MM.1S (cell line): ENCODE measurements around the gene THG1L.

Source experiments
- DNase-seq: peaks from one replicate; pipeline ENCODE4 v3.0.0-alpha.2; 2015
- H2AFZ ChIP-seq: fragments of 300-600 bp; sonication (generic); 2 replicates; pipeline ENCODE4 v1.6.0; 2016; ENCODE audit warnings: antibody characterized with exemption, low read length
- H3F3A ChIP-seq: fragments of 300-600 bp; sonication (generic); 2 replicates; pipeline ENCODE4 v1.6.1; 2016; ENCODE audit warnings: mild to moderate bottlenecking, antibody characterized with exemption, low read length, moderate library complexity, mixed read lengths; ENCODE audit not compliant: insufficient read depth
- H3K27ac ChIP-seq: fragments of 300-600 bp; sonication (generic); 2 replicates; pipeline ENCODE4 v1.5.1; 2016; ENCODE audit warnings: mild to moderate bottlenecking, low read length
- H3K27me3 ChIP-seq: fragments of 300-600 bp; sonication (generic); replicated peaks from 2 replicates; pipeline ENCODE4 v1.6.0; 2016; ENCODE audit warnings: low read length; ENCODE audit not compliant: insufficient read depth
- H3K36me3 ChIP-seq: fragments of 300-600 bp; sonication (generic); replicated peaks from 2 replicates; pipeline ENCODE4 v1.6.1; 2016; ENCODE audit warnings: mild to moderate bottlenecking, low read length, mixed read lengths; ENCODE audit not compliant: insufficient read depth
- H3K4me1 ChIP-seq: fragments of 300-600 bp; sonication (generic); 2 replicates; pipeline ENCODE4 v1.6.1; 2016; ENCODE audit warnings: low read length, mixed read lengths
- H3K4me2 ChIP-seq: fragments of 300-600 bp; sonication (generic); 2 replicates; pipeline ENCODE4 v1.6.0; 2016; ENCODE audit warnings: low read depth, low read length
- H3K4me3 ChIP-seq: fragments of 300-600 bp; sonication (generic); 2 replicates; pipeline ENCODE4 v1.5.1; 2016; ENCODE audit warnings: low read length, mixed read lengths
- H3K79me2 ChIP-seq: fragments of 300-600 bp; sonication (generic); 2 replicates; pipeline ENCODE4 v1.6.1; 2016; ENCODE audit warnings: mixed run types, low read length, mixed read lengths
- H3K9ac ChIP-seq: fragments of 300-600 bp; sonication (generic); 2 replicates; pipeline ENCODE4 v1.6.1; 2016; ENCODE audit warnings: low read length, mixed read lengths
- H3K9me2 ChIP-seq: fragments of 300-600 bp; sonication (generic); replicated peaks from 2 replicates; pipeline ENCODE4 v1.6.1; 2016; ENCODE audit warnings: mild to moderate bottlenecking, low read length, mixed read lengths; ENCODE audit not compliant: insufficient read depth
- H3K9me3 ChIP-seq: fragments of 300-600 bp; sonication (generic); replicated peaks from 2 replicates; pipeline ENCODE4 v1.6.1; 2016; ENCODE audit warnings: mild to moderate bottlenecking, low read length, mixed read lengths; ENCODE audit not compliant: insufficient read depth
- H4K20me1 ChIP-seq: fragments of 300-600 bp; sonication (generic); 2 replicates; pipeline ENCODE4 v1.6.1; 2016; ENCODE audit warnings: mild to moderate bottlenecking, low read length, moderate library complexity, mixed read lengths; ENCODE audit not compliant: insufficient read depth
- EZH2 ChIP-seq: fragments of 300-600 bp; sonication (generic); optimal IDR thresholded peaks from 2 replicates; pipeline ENCODE3; 2017; ENCODE audit warnings: low read depth, mild to moderate bottlenecking, antibody characterized with exemption, low read length, mixed read lengths
- EZH2phosphoT487 ChIP-seq: fragments of 300-600 bp; sonication (generic); IDR thresholded peaks from 2 replicates; pipeline ENCODE4 v1.6.1; 2018; ENCODE audit warnings: antibody characterized with exemption, low read length
- TF ChIP-seq, protein P1 (sequence below): fragments of 300-600 bp; sonication (generic); IDR thresholded peaks from 2 replicates; pipeline ENCODE4 v1.5.1; 2016; ENCODE audit warnings: antibody characterized with exemption, low read length, mixed read lengths

The THG1L gene

DNA sequence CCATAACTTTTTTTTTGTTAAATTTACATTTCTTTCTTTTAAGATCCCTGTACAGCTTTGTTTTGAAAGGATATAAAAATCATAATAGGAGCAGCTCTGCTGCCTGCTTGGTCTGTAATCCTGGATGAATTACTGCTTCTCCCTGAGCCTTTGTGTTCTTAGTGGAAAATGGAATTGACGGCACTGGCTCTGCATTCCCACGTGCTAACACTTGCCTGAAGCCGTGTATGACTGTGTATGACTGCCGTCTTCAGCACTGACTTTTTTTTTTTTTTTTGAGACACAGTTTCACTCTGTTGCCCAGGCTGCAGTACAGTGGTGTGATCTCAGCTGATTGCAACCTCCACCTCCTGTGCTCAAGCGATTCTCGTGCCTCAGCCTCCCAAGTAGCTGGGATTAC lies 4.8 kb downstream of the THG1L start:
- Histone ChIP-seq H3K79me2 (no peaks in the 10 kb centered on the region), H3K9me3 (no peaks in the 10 kb centered on the region), H3K4me1 (no peaks in the 10 kb centered on the region), H3K4me3 (no peak overlapping the region), H3F3A (no peaks in the 10 kb centered on the region), H4K20me1 (no peaks in the 10 kb centered on the region), H3K9me2 (no peaks in the 10 kb centered on the region), H3K4me2 (no peak overlapping the region), H3K36me3 (no peaks in the 10 kb centered on the region; the same call in 1 of the 2 replicates), H3K9ac (no peak overlapping the region), H3K27me3 (no peaks in the 10 kb centered on the region), H2AFZ (no peak overlapping the region), H3K27ac (no peak overlapping the region)
- TF ChIP-seq, protein P1, sequence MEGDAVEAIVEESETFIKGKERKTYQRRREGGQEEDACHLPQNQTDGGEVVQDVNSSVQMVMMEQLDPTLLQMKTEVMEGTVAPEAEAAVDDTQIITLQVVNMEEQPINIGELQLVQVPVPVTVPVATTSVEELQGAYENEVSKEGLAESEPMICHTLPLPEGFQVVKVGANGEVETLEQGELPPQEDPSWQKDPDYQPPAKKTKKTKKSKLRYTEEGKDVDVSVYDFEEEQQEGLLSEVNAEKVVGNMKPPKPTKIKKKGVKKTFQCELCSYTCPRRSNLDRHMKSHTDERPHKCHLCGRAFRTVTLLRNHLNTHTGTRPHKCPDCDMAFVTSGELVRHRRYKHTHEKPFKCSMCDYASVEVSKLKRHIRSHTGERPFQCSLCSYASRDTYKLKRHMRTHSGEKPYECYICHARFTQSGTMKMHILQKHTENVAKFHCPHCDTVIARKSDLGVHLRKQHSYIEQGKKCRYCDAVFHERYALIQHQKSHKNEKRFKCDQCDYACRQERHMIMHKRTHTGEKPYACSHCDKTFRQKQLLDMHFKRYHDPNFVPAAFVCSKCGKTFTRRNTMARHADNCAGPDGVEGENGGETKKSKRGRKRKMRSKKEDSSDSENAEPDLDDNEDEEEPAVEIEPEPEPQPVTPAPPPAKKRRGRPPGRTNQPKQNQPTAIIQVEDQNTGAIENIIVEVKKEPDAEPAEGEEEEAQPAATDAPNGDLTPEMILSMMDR = no peak
- TF ChIP-seq EZH2phosphoT487 (no peak), EZH2 (no peak)
- DNase-seq = no peak

- no peaks in the 10 kb centered on the region for H4K20me1 ChIP-seq
- H3K79me2 ChIP-seq = peaks cover 6% of the 10 kb centered on the region
- TF ChIP-seq, protein P1 = no peak
- no peak for TF ChIP-seq EZH2
- TF ChIP-seq EZH2phosphoT487 = no peak
- no peaks in the 10 kb centered on the region for H3K27me3 ChIP-seq
- no peak overlapping the region for H3K4me3 ChIP-seq
- no peaks in the 10 kb centered on the region for H3K9me2 ChIP-seq
- H3K36me3 ChIP-seq = no peaks in the 10 kb centered on the region; the same call in 1 of the 2 replicates
- H3K4me1 ChIP-seq = peaks cover 2% of the 10 kb centered on the region; the same call in 1 of the 2 replicates
- DNase-seq = no peak
- H3K27ac ChIP-seq = no peak overlapping the region
- no peak overlapping the region for H3K4me2 ChIP-seq
- H3F3A ChIP-seq = no peaks in the 10 kb centered on the region
- H2AFZ ChIP-seq = no peak overlapping the region
- no peak overlapping the region for H3K9ac ChIP-seq
- no peaks in the 10 kb centered on the region for H3K9me3 ChIP-seq
These were observed 8.4 kb downstream of the THG1L start for GRCh38 chr5:157739388-157740228.

GRCh38 chr5:157740229-157740610 lies 9.0 kb downstream of the THG1L start:
- H3K4me1 ChIP-seq = peaks cover 6% of the 10 kb centered on the region; the same call in 1 of the 2 replicates
- no peaks in the 10 kb centered on the region for H3K9me3 ChIP-seq
- no peak overlapping the region for H3K4me3 ChIP-seq
- DNase-seq = peak; percentile 38
- no peaks in the 10 kb centered on the region for H4K20me1 ChIP-seq
- H3F3A ChIP-seq = no peaks in the 10 kb centered on the region
- no peaks in the 10 kb centered on the region for H3K9me2 ChIP-seq
- H3K79me2 ChIP-seq = peaks cover 12% of the 10 kb centered on the region
- H3K9ac ChIP-seq = no peak overlapping the region
- no peaks in the 10 kb centered on the region for H3K27me3 ChIP-seq
- no peak overlapping the region for H3K4me2 ChIP-seq
- TF ChIP-seq EZH2phosphoT487 = no peak
- TF ChIP-seq, protein P1 = peak; percentile 66
- no peak overlapping the region for H2AFZ ChIP-seq
- H3K36me3 ChIP-seq = no peaks in the 10 kb centered on the region; the same call in 1 of the 2 replicates
- no peak overlapping the region for H3K27ac ChIP-seq
